ENCODE measurements around the gene GIMAP6.

DNA sequence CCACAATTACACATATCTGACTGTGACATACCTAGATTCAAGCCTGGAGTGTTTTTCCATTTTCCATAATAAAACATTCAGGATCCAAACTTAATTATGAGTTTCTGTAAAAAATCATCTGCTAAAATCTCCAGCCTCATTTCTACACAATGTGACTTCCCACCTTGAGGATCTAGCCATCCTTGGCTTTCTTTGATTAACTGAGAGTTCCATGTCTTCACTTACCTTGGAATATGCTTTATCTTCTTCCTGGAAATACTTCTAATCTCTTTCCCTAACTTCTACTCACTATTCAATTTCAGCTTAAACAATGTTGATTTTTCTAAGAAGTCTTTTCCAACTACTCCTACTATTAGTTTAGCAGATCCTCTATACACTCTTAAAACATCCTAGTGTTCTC, 36.8 kb upstream of the GIMAP6 start:
- TF ChIP-seq POLR2AphosphoS5 (IDR thresholded peaks at IDR 0.05; ENCODE audit: low read depth, low read length) (no peak), TAF1 (IDR thresholded peaks at IDR 0.05; ENCODE audit: low read depth, low read length) (no peak), POLR2A (IDR thresholded peaks at IDR 0.05; ENCODE audit: low read depth, low read length) (no peak), POU2F2 (IDR thresholded peaks at IDR 0.05; ENCODE audit: low read depth, low read length) (no peak), SPI1 (IDR thresholded peaks at IDR 0.05; ENCODE audit: low read depth, low read length) (no peak)
